Umbilical cord (tissue), 2 donors: ENCODE data around the gene AXIN1. TPM values are rescaled to one million over a fixed set of nuclear protein-coding genes. Genes with fewer than 3 reads are reported as not detected.
A peak's percentile ranks its signal among the peaks of the same experiment; 100 is the strongest.

Source experiments
- DNase-seq: peaks from one replicate; pipeline ENCODE4 v3.0.0-alpha.2; 2015; ENCODE audit warnings: low spot score
- total RNA-seq: library from RNA; depleted of rRNA; stranded (reverse); fragments of >200 nt; gene quantifications from one replicate; pipeline ENCODE4 v1.2.3, GENCODE V29; 2014; ENCODE audit warnings: low replicate concordance; ENCODE audit not compliant: insufficient read depth

The AXIN1 gene
- total RNA-seq, 1 donor from 2014 or later = 17.3 TPM

- no peak for DNase-seq
These were observed 68.1 kb downstream of the AXIN1 start for GRCh38 chr16:284204-285120.

- peak; percentile 57 for DNase-seq
These were observed 69.3 kb downstream of the AXIN1 start, which contains the start of gene PDIA2 for GRCh38 chr16:283033-283805. TSS of gene PDIA2 (plus strand) at chr16:283164. CDS start at chr16:283170, 6 bp downstream.

- no peak for DNase-seq
These were observed 70.0 kb downstream of the AXIN1 start for GRCh38 chr16:282491-282890.

- no peak for DNase-seq
These were observed 70.8 kb downstream of the AXIN1 start for GRCh38 chr16:281660-282255.

- DNase-seq = no peak
These were observed 71.4 kb downstream of the AXIN1 start for GRCh38 chr16:280991-281659.

GRCh38 chr16:280552-280951, 72.0 kb downstream of the AXIN1 start, which contains the start of gene ARHGDIG:
TSS of gene ARHGDIG (plus strand) at chr16:280591. CDS start at chr16:280681, 90 bp downstream.
- no peak for DNase-seq

GRCh38 chr16:280005-280460, 72.5 kb downstream of the AXIN1 start:
- no peak for DNase-seq

GRCh38 chr16:279531-279930, 73.0 kb downstream of the AXIN1 start:
- no peak for DNase-seq

GRCh38 chr16:278863-279366, 73.6 kb downstream of the AXIN1 start:
- peak; percentile 51 for DNase-seq

- DNase-seq = no peak
These were observed 76.0 kb downstream of the AXIN1 start for GRCh38 chr16:276426-277077.

GRCh38 chr16:275786-276232, 76.7 kb downstream of the AXIN1 start, which contains the start of gene RGS11:
TSS of gene RGS11 (minus strand) at chr16:275944. CDS start at chr16:275911, 33 bp downstream.
- DNase-seq = no peak

- no peak for DNase-seq
These were observed 77.4 kb downstream of the AXIN1 start for GRCh38 chr16:275041-275641.

GRCh38 chr16:273547-274421, 78.7 kb downstream of the AXIN1 start:
- DNase-seq = no peak

- no peak for DNase-seq
These were observed 79.6 kb downstream of the AXIN1 start for GRCh38 chr16:272633-273546.

- no peak for DNase-seq
These were observed 81.9 kb downstream of the AXIN1 start for GRCh38 chr16:270381-271255.

- no peak for DNase-seq
These were observed 83.3 kb downstream of the AXIN1 start for GRCh38 chr16:269061-269796.
